Activated naive CD4-positive, alpha-beta T cell treated with anti-CD3 and anti-CD28 coated beads for 36 hours (primary cell): Measurements from ENCODE around the gene CDC42SE1. TPM values are rescaled to one million over a fixed set of nuclear protein-coding genes. Genes with fewer than 3 reads are reported as not detected.
A peak's percentile ranks its signal among the peaks of the same experiment; 100 is the strongest.

Source experiments
- CTCF ChIA-PET: fragments of 350-600 bp; sonication (Branson Sonifier 250); formaldehyde crosslinking; loops from one replicate; lab custom pipeline; 2021; ENCODE audit warnings: antibody characterized with exemption; lab: Charles Lee
- DNase-seq: peaks from one replicate; pipeline ENCODE4 v3.0.0-alpha.2; 2020
- H3K27ac Mint-ChIP-seq: one replicate; pipeline ENCODE4 v1.8.0; 2021; ENCODE audit warnings: mild to moderate bottlenecking, mixed read lengths
- H3K27me3 Mint-ChIP-seq: one replicate; pipeline ENCODE4 v1.8.0; 2021; ENCODE audit warnings: low read depth, mixed read lengths
- H3K36me3 Mint-ChIP-seq: one replicate; pipeline ENCODE4 v1.8.0; 2021; ENCODE audit warnings: low read depth, mixed read lengths
- H3K4me1 Mint-ChIP-seq: one replicate; pipeline ENCODE4 v1.8.0; 2021; ENCODE audit warnings: low read depth, mixed read lengths
- H3K4me3 Mint-ChIP-seq: one replicate; pipeline ENCODE4 v1.8.0; 2021; ENCODE audit warnings: mild to moderate bottlenecking, moderate library complexity, mixed read lengths
- H3K9me3 Mint-ChIP-seq: one replicate; pipeline ENCODE4 v1.8.0; 2021; ENCODE audit warnings: mixed read lengths
- intact Hi-C: fragments of 100-400 bp; cut with micrococcal nuclease; formaldehyde crosslinking; loops from one replicate; pipeline ENCODE4 v1.15.1; 2023
- total RNA-seq, 2 experiments: library from RNA; stranded (reverse); gene quantifications; one replicate each; pipeline ENCODE4 v1.2.3, GENCODE V29; 2021

The CDC42SE1 gene
- total RNA-seq, 2 experiments from 2014 or later, result 98.1 to 99.0 TPM

DNA sequence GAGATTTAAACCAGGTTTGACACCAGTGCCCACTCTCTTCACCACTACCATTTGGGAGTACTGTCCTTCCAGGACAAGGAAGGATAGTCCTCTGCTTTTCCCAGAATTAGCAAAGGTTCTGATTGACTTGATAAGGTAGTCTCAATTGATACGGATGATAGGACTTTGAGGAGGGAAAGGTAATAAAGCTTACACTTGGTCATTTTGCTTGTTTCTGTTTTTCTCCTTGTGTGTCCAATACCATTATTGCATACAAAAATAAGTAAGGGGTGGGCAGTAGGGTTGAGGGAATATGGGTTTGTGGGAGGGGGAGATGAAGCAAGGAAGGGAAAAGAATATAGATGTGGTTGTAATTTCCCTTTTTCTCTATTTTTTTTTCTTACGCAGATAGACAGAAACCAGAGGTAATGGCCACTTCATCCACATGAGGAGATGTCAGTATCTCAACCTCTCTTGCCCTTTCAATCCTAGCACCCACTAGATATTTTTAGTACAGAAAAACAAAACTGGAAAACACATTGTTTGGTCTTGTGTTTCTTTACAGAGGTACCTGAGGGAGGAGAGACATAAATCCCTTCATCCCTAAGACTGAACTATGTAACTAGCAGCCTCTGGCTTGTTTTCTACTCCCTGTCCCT is 9.3 kb downstream of the CDC42SE1 start:
- H3K27ac Mint-ChIP-seq, result no peak overlapping the region
- no peak overlapping the region for H3K4me3 Mint-ChIP-seq
- no peaks in the 10 kb centered on the region for H3K9me3 Mint-ChIP-seq
- CTCF ChIA-PET, result interaction anchor here (0.9 to 1.6 kb wide), 3 partner anchors 10 to 26 kb away, joined by 3 to 5 read pairs (median 3); partner anchors contain the start of gene MLLT11
- intact Hi-C loops, result no loop called here
- no peaks in the 10 kb centered on the region for H3K27me3 Mint-ChIP-seq
- peaks cover 44% of the 10 kb centered on the region for H3K4me1 Mint-ChIP-seq
- H3K36me3 Mint-ChIP-seq, result peaks cover 22% of the 10 kb centered on the region
- DNase-seq, result no peak

DNA sequence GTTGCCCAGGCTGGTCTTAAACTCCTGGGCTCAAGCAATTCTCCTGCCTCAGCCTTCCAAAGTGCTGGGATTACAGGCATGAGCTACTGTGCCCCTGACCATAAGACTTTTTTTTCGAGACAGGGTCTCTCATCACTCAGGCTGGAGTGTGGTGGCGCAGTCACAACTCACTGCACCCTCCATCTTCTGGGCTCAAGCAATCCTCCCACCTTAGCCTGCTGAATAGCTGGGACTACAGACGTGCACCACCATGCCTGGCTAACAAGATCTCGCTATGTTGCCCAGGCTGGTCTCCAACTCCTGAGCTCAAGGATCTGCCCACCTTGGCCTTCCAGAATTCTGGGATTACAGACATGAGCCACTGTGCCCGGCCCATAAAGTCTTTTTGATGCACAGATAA is 10.0 kb downstream of the CDC42SE1 start:
- H3K4me3 Mint-ChIP-seq, result no peak overlapping the region

DNA sequence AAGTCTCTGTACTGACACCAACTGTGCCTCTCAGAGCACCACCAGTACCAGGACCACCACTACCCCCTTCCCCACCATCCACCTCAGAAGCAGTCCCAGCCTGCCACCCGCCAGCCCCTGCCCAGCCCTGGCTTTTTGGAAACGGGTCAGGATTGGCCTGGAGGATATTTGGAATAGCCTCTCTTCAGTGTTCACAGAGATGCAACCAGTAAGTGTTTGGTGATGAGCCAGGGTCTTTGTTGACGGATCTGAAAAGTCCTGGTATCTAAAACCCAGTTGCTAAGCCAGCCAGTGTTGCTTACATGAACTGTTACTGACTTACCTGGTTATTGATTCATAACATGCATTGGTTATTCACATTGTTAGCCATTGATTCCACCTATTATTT is 10.8 kb downstream of the CDC42SE1 start:
- Mint-ChIP-seq H3K36me3 (peaks cover 11% of the 10 kb centered on the region), H3K4me1 (peaks cover 35% of the 10 kb centered on the region), H3K27me3 (no peaks in the 10 kb centered on the region), H3K27ac (peak overlapping the region; percentile 36), H3K9me3 (no peaks in the 10 kb centered on the region), H3K4me3 (peak overlapping the region; percentile 87)
- CTCF ChIA-PET, result interaction anchor here (0.6 to 3.7 kb wide), 9 partner anchors 9 to 420 kb away, joined by 3 to 24 read pairs (median 4); partner anchors contain the start of genes MINDY1 and TNFAIP8L2
- DNase-seq, result no peak
- intact Hi-C loops, result loop anchor here (2.0 kb wide), 1 partner anchor 40 kb away; the partner anchor contains the start of gene PRUNE1

More for the DNA sequence above, 10.0 kb downstream of the CDC42SE1 start:
- no peak overlapping the region for H3K27ac Mint-ChIP-seq
- no peaks in the 10 kb centered on the region for H3K27me3 Mint-ChIP-seq
- H3K36me3 Mint-ChIP-seq, result peaks cover 16% of the 10 kb centered on the region
- intact Hi-C loops, result loop anchor here (2.0 kb wide), 1 partner anchor 41 kb away; the partner anchor contains the start of gene PRUNE1
- no peak for DNase-seq
- CTCF ChIA-PET, result interaction anchor here (0.7 to 3.7 kb wide), 5 partner anchors 8 to 420 kb away, joined by 3 to 14 read pairs (median 4); partner anchors contain the start of gene MLLT11
- no peaks in the 10 kb centered on the region for H3K9me3 Mint-ChIP-seq
- peaks cover 37% of the 10 kb centered on the region for H3K4me1 Mint-ChIP-seq

DNA sequence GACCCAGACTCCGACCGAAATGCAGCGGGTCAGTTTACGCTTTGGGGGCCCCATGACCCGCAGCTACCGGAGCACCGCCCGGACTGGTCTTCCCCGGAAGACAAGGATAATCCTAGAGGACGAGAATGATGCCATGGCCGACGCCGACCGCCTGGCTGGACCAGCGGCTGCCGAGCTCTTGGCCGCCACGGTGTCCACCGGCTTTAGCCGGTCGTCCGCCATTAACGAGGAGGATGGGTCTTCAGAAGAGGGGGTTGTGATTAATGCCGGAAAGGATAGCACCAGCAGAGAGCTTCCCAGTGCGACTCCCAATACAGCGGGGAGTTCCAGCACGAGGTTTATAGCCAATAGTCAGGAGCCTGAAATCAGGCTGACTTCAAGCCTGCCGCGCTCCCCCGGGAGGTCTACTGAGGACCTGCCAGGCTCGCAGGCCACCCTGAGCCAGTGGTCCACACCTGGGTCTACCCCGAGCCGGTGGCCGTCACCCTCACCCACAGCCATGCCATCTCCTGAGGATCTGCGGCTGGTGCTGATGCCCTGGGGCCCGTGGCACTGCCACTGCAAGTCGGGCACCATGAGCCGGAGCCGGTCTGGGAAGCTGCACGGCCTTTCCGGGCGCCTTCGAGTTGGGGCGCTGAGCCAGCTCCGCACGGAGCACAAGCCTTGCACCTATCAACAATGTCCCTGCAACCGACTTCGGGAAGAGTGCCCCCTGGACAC is 11.3 kb downstream of the CDC42SE1 start:
- intact Hi-C loops, result loop anchor here (2.0 kb wide), 1 partner anchor 39 kb away; the partner anchor contains the start of gene PRUNE1
- Mint-ChIP-seq H3K36me3 (peaks cover 7% of the 10 kb centered on the region), H3K4me3 (peak overlapping the region; percentile 87), H3K4me1 (peaks cover 38% of the 10 kb centered on the region), H3K9me3 (no peaks in the 10 kb centered on the region), H3K27me3 (no peaks in the 10 kb centered on the region), H3K27ac (peak overlapping the region; percentile 78)
- DNase-seq, result peak; percentile 66
- CTCF ChIA-PET, result interaction anchor here (0.5 to 3.7 kb wide), 11 partner anchors 9 to 189 kb away, joined by 3 to 24 read pairs (median 4); partner anchors contain the start of genes CDC42SE1, MINDY1, MLLT11 and TNFAIP8L2

DNA sequence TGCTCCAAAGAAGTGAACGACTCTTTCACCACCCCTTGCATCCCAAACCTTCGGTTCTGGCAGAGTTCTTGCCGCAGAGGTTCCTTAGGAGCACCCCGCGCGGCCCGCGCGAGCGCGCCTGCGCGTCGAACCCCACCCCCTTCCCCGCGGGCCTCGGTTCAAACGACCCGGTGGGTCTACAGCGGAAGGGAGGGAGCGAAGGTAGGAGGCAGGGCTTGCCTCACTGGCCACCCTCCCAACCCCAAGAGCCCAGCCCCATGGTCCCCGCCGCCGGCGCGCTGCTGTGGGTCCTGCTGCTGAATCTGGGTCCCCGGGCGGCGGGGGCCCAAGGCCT is 11.9 kb downstream of the CDC42SE1 start, which contains the start of gene C1orf56:
C1orf56 (plus strand) TSS at position 161 of the 334 bp plus-strand sequence; CDS start at position 258, 97 bp downstream.
- H3K4me1 Mint-ChIP-seq, result peaks cover 42% of the 10 kb centered on the region
- H3K27ac Mint-ChIP-seq, result peak within 1 kb of the TSS; percentile 78
- H3K27me3 Mint-ChIP-seq, result no peaks in the 10 kb centered on the region
- DNase-seq, result peak; percentile 51
- intact Hi-C loops, result no loop called here
- peaks cover 4% of the 10 kb centered on the region for H3K36me3 Mint-ChIP-seq
- H3K4me3 Mint-ChIP-seq, result peak within 1 kb of the TSS; percentile 87
- H3K9me3 Mint-ChIP-seq, result no peaks in the 10 kb centered on the region
- CTCF ChIA-PET, result interaction anchor here (0.5 to 3.7 kb wide), 10 partner anchors 8 to 188 kb away, joined by 3 to 24 read pairs (median 6); partner anchors contain the start of genes CDC42SE1, MINDY1, MLLT11 and TNFAIP8L2

DNA sequence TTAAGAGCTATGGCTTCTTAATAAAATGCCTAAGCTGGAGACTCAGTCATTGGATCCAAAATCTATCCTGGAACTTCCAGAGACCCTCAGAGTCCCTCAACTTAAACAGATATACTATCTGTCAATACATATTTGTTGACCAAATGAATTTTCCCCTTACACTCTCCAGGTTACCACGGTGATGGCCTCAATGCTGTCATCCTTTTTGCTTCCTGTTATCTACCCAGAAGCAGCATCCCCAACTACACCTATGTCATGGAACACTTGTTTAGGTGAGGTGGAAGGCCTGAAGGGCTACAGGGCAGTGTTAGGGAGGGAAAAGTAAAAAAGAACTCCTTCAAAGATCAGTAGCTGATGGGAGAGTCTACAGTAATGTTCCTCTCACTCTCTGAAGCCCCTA is 16.3 kb downstream of the CDC42SE1 start:
- H3K9me3 Mint-ChIP-seq, result no peaks in the 10 kb centered on the region
- H3K27me3 Mint-ChIP-seq, result no peaks in the 10 kb centered on the region
- intact Hi-C loops, result no loop called here
- peak; percentile 32 for DNase-seq
- no peak overlapping the region for H3K27ac Mint-ChIP-seq
- peaks cover 22% of the 10 kb centered on the region for H3K4me1 Mint-ChIP-seq
- H3K36me3 Mint-ChIP-seq, result no peaks in the 10 kb centered on the region
- no peak overlapping the region for H3K4me3 Mint-ChIP-seq
- CTCF ChIA-PET, result interaction anchor here (0.6 to 2.0 kb wide), 6 partner anchors 18 to 954 kb away, joined by 3 to 9 read pairs (median 4); no protein-coding TSS in a partner anchor

DNA sequence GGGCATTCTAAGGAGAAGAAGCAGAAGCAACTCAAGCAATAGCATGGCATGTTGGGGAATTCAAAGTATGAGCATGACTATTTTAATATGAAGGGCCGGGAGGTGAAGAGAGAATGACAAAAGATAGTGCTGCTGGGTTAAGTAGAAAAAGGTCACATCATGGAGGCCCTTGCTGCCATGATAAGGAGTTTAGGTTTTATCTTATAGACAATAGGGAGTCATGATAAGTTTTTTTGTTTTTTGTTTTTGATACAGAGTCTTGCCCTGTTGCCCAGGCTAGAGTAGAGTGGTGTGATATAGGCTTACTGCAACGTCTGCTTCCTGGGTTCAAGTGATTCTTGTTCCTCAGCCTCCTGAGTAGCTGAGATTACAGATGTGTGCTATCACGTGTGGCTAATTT is 19.9 kb downstream of the CDC42SE1 start:
- intact Hi-C loops, result no loop called here
- Mint-ChIP-seq H3K9me3 (no peaks in the 10 kb centered on the region), H3K4me3 (no peak overlapping the region), H3K36me3 (peaks cover 7% of the 10 kb centered on the region), H3K4me1 (peaks cover 8% of the 10 kb centered on the region), H3K27me3 (no peaks in the 10 kb centered on the region), H3K27ac (no peak overlapping the region)
- no peak for DNase-seq
- CTCF ChIA-PET, result interaction anchor here (1.1 kb wide), 1 partner anchor 43 kb away, joined by 4 read pairs; no protein-coding TSS in a partner anchor

DNA sequence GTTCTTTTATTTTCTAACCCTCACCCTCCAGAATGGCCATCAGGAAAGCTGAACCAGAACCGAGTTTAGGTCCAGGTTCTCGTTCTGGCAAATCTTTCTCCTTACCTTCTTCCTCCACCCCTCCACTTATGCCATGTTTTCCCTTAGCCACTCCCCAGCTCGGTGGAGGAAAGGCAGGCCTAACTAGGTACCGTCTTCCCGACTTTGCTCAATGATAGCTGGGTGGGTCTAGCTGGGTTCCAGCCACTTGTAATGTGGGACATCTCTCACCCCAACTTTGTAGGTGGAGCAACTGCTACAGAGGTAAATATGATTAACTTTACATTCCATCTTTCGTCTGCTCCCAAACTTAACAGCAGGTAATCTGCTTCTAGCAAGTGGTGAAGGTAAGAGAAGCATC is 22.4 kb downstream of the CDC42SE1 start:
- Mint-ChIP-seq H3K27me3 (no peaks in the 10 kb centered on the region), H3K27ac (no peak overlapping the region), H3K4me3 (no peak overlapping the region), H3K9me3 (no peaks in the 10 kb centered on the region), H3K4me1 (no peaks in the 10 kb centered on the region), H3K36me3 (peaks cover 13% of the 10 kb centered on the region)
- CTCF ChIA-PET, result interaction anchor here (0.6 to 1.6 kb wide), 3 partner anchors 12 to 181 kb away, joined by 3 to 4 read pairs (median 4); no protein-coding TSS in a partner anchor
- intact Hi-C loops, result no loop called here
- no peak for DNase-seq

DNA sequence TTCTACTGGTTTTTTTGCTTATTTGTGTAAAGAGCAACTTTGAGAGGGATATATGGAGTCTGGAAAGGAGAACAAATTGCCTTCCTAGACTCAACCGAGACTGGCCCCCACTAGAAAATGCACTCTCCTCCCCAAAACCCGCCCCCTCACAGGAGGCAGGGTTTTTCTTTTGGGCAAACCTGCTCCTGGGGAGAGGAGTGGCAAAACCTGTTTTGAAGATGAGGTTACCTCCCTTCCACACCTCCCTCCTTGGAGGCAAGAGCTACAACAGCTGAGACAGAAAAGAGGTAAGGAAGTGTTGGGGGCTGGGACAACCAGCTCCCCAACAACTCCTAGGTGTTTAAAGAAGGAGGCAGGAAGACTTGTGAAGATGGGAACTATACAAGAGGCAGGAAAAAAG is 23.1 kb downstream of the CDC42SE1 start, which contains the start of gene BNIPL:
BNIPL (plus strand) TSS at position 231 of the 400 bp plus-strand sequence; CDS start at position 371, 140 bp downstream.
- Mint-ChIP-seq H3K36me3 (peaks cover 16% of the 10 kb centered on the region), H3K9me3 (no peaks in the 10 kb centered on the region), H3K27ac (no peak within 1 kb of the TSS), H3K4me3 (no peak within 1 kb of the TSS), H3K27me3 (no peaks in the 10 kb centered on the region), H3K4me1 (no peaks in the 10 kb centered on the region)
- DNase-seq, result no peak
- intact Hi-C loops, result no loop called here
- CTCF ChIA-PET, result interaction anchor here (0.6 to 1.6 kb wide), 4 partner anchors 11 to 180 kb away, joined by 3 to 4 read pairs (median 4); no protein-coding TSS in a partner anchor

DNA sequence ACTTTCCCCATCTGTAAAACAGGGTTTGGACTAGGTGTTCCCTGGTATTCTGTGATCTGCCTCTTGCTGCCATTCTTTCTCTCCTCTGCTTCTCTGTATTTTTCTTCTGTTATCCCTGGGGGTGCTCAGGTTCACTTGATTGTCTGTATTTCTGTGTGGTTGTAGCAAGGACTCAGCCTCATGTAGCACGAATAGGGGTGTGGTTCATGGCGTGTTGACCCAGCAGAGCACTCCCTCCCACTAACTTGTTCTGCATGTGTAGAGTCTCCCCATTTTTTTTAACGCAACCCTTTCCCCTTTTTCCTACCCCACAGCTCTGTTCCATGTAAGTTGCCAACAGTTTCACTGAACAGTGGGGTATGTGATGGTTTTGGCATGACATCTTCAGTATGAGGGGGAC is 24.3 kb downstream of the CDC42SE1 start:
- DNase-seq, result no peak
- Mint-ChIP-seq H3K27me3 (no peaks in the 10 kb centered on the region), H3K9me3 (no peaks in the 10 kb centered on the region), H3K36me3 (peaks cover 16% of the 10 kb centered on the region), H3K4me3 (no peak overlapping the region), H3K4me1 (no peaks in the 10 kb centered on the region), H3K27ac (no peak overlapping the region)
- CTCF ChIA-PET, result interaction anchor here (0.6 kb wide), 1 partner anchor 88 kb away, joined by 3 read pairs; no protein-coding TSS in a partner anchor
- intact Hi-C loops, result no loop called here

DNA sequence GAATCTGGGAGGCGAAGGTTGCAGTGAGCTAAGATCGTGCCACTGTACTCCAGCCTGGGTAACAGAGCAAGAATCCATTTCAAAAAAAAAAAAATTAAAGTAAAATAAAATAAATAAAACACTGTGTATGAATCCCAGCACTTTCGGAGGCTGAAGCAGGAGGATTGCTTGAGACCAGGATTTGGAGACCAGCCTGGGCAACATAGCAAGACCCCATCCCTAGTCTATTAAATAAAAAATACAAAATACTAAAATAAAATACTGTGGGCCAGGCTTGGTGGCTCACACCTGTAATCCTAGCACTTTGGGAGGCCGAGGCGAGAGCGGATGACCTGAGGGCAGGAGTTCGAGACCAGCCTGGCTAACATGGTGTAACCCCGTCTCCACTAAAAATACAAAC is 27.3 kb downstream of the CDC42SE1 start:
- intact Hi-C loops, result no loop called here
- no peaks in the 10 kb centered on the region for H3K9me3 Mint-ChIP-seq
- no peak overlapping the region for H3K4me3 Mint-ChIP-seq
- CTCF ChIA-PET, result interaction anchor here (0.5 to 1.7 kb wide), 3 partner anchors 68 to 223 kb away, joined by 3 to 4 read pairs (median 4); no protein-coding TSS in a partner anchor
- no peak for DNase-seq
- H3K27me3 Mint-ChIP-seq, result no peaks in the 10 kb centered on the region
- no peak overlapping the region for H3K27ac Mint-ChIP-seq
- H3K36me3 Mint-ChIP-seq, result peaks cover 23% of the 10 kb centered on the region
- H3K4me1 Mint-ChIP-seq, result no peaks in the 10 kb centered on the region
